GM20431 (cell line): ENCODE data around the gene KRT81.
"Not testable (repeated sequence)": the region's sequence is repeated elsewhere in the genome, so short reads cannot be mapped to it uniquely, and the experiment has no call there.

ENCODE experiments used
- in situ Hi-C: fragments of 300-500 bp; cut with MseI, MboI; formaldehyde crosslinking; loops from one replicate; pipeline ENCODE4 v1.15.0; 2020; ENCODE audit warnings: low sequenced_read_pairs; ENCODE audit not compliant: unreplicated experiment

Gene KRT81

GRCh38 chr12:52278575-52279421 lies 12.5 kb downstream of the KRT81 start:
- in situ Hi-C loops: no loop called here

- in situ Hi-C loops: no loop called here
These were observed 13.7 kb downstream of the KRT81 start for GRCh38 chr12:52277486-52278245.

- in situ Hi-C loops: no loop called here
These were observed 15.6 kb downstream of the KRT81 start for GRCh38 chr12:52275686-52276085.

DNA sequence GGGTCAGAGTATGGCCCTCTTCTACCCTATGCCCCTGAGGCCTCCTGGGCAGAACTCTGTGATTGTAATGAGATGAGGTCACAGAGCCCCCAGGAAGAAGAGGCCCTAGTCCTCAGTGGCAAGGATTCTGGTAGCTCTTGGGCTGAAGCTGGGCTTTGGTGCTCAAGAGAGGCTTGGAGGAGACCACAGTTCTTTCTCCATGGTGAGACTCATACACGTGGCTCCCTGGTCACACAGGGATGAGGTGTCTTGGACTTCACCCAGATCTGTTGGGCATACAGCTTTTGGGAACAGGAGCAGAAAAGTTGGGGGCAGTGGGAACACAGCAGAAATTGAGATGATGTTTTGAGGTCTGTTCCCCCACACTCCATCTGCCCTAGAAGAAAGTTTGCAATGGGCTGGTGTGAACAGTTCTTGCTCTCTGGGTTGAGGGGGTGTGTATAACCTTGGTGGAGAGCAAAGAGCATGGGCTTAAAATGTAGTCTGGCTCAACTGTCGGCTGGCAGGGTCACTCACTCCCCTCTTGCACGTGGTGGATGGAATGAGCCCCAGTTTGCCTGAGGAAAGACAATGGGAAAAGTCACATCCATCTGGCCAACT lies 16.7 kb downstream of the KRT81 start, which contains the start of gene KRT86:
TSS of gene KRT86 (plus strand) at position 125 of the 600 bp plus-strand sequence. CDS start 27,272 bp downstream, outside the sequence.
- in situ Hi-C loops: no loop called here

DNA sequence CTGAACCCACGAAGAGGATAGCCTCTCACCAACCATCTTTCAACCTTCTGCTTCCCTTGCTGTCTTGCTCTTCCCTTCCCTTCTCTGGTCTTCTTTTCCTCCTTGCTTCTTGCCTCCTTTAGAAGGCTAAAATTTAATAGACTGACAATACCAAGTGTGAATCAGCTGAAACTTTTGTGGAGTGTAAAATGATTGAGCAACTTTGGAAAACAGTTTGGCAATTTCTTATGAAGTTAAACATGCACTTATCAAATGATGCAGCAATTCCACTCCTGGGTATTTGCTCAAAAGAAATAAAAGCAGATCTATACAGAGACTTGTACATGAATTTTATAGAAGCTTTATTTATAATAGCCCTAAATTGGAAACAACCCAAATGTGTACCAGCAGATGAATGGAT lies 20.2 kb downstream of the KRT81 start:
- in situ Hi-C loops: no loop called here

GRCh38 chr12:52270541-52271070 lies 20.7 kb downstream of the KRT81 start:
- in situ Hi-C loops: no loop called here

DNA sequence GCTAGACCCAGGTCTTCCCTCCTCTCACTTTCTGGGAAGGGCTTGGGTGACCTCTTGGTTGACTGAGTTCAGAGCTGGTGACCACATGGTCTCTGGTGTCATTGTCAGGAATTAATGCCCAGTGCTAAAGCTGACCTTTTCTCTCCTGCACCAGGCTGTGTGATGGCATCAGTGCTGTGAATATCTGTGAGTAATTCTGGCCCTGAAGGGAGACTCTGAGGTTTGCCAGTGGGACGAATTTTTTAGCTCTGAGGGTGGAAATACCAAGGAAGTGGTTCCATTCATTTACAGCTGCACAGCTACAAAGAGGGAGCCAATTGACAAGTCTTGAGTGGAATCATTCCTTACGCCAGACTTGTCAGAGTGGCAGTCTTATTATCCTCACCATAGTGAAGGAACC lies 23.1 kb downstream of the KRT81 start:
- in situ Hi-C loops: no loop called here

- in situ Hi-C loops: no loop called here
These were observed 23.6 kb downstream of the KRT81 start for GRCh38 chr12:52267699-52268098.

DNA sequence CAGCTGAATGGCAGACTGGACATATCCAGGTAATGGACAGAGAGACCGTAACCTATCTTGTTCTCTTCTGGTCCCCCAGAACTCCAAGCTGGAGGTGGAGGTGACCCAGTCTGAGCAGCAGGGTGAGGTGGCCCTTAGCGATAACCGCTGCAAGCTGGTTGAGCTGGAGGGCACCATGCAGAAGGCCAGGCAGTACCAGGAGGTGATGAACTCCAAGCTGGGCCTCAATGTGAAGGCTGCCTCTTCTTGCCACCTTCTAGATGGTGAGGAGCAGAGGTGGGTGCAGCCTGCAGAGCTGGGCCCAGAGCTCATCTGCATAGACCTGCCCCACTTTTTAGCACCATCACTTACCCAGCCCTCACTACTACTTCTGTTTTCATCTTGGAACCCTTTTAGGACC lies 24.1 kb downstream of the KRT81 start:
- in situ Hi-C loops: no loop called here

- in situ Hi-C loops: no loop called here
These were observed 24.8 kb downstream of the KRT81 start for GRCh38 chr12:52266514-52266913.

DNA sequence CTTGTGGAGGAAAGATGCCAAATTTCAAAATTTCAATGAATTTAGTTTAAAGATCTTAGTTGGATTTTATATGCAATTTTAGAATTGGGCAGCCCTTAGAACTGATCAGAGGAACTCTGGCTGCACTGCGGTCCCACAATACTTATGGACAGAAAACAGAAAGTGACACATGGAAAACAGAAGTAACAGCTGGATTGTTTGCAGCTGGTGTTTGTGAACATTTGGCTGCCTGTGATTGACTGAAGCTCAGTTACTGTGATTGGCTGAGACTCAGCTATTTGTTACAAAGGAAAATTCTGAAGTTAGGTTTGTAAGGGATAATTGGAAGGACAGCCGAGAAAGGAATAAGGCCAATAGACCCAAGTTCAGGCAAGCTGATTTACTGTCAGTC lies 26.9 kb downstream of the KRT81 start:
- in situ Hi-C loops: no loop called here

DNA sequence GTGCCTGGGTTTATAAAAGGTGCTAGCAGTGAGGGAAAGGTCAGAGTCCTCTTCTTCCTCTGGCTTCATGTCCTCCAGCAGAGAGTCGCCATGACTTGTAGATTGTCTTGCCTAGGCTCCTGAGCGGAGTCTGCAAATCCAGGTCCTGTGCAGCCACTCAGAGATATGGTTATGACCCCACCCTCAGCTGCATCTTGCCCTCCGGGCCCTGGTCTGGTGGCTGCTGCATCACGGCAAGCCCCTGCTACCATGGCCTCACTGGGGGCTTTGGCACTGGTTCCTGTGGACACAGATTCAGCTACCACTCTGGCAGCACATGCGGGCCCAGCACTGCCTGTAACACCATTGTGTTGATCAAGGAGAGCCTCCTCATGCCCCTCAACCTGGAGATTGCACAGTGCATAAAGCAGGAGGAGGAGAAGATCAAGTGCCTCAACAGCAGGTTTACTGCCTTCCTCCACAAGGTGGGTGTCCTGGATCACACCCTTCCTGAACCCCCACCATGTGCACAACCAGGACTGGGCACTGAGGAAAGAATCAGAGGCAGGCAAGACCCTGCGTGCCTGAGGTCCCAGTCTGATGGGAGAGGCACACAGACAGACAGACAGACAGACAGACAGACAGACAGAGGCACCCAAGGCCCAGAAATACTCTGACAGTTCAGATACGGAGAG lies 27.4 kb downstream of the KRT81 start:
- in situ Hi-C loops: no loop called here

- in situ Hi-C loops: no loop called here
These were observed 29.0 kb downstream of the KRT81 start for GRCh38 chr12:52262286-52262685.

GRCh38 chr12:52261208-52261484 lies 30.2 kb downstream of the KRT81 start:
- in situ Hi-C loops: no loop called here

DNA sequence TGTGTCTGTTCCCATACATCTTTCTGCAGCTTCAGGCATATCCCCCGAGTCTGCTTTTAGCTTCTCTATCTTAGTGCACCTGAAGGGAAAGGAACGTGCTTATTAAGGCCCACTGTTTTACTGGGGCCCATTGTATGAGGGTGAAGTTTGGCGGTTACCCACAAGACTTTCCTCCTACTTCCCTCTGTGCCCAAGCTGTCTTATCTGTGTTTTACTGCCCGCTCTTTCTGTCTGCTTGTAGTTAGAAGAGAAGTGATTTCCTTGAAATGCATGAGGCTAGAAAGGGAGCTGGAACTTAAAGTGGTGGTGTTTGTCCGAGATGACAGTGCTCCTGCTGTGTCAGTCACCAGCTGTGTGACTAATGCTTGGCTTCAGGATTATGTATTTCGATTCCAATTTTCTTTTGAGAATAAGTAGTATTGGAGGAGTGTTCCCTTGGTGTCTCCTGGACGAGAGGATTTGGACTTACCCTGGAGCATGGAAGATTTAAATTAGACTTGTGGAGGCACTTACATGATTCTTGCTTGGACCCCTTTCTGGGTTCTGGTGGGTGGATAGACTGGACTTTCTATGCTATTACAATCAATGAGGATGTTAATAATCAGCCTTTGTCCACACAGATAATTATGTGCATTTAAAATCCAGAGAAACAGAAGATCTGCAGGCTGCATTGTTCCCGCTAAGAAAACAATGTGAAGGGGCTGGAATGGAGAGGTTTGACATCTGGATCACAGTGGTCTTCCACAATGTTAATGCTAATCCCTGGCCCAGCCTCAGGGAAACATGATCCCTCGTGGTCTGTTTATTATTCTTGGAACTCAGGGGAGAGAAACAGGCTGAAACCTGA lies 30.8 kb downstream of the KRT81 start:
- in situ Hi-C loops: no loop called here

DNA sequence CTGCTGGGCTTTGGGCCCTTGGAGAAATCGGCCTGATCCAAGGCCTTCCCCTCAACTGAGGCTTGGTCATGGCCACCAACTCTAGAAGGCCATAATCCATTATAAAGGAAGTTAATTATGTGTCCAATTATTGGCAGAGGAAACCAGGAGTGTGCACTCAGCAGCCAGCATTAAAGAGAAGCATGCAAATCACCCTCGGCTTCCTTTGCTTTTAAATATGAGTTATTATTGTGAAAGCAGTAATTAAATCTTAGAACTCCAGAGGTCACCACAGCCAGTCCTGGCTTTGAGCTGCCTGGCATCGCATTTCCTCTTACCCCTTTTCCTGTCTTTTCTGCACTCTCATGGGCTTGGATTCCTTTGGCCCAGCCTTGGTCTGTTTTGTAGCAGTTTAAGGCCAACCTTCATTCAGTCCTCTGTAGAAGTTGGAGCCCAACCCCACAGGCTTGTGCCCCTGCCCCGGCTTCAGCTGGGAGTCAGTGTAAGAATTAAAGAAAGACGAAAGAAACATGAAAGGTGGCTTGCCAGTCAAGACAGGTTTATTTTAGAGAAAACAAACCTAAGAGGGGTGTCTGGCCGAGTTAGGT lies 31.6 kb downstream of the KRT81 start:
- in situ Hi-C loops: no loop called here

DNA sequence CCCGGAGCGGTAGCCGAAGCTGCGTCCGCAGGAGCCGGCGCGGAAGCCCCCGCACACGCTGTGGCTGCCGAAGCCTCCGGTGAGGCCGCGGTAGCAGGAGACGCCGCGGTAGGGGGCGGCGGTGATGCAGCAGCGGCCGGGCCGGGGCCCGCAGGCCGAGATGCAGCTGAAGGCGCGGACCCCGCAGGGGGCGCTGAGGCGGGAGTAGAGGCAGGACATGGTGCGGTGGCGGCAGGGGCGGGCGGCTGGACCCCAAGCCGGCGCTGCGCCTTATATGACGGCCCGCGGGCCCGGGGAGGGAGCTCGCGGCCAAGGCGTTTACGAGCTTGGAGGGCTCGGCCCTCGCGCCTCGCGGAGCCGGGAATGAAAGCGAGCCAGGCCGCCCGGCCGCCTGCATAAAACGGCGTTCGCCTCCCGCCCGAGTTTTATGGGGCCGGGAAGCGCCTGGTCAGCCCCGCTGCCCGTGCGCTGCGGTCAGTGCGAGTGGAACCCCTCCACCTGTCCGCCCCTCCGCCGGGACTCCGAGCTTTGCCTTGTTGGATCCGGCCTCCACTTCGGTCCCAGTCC lies 32.9 kb downstream of the KRT81 start:
- in situ Hi-C loops: no loop called here

DNA sequence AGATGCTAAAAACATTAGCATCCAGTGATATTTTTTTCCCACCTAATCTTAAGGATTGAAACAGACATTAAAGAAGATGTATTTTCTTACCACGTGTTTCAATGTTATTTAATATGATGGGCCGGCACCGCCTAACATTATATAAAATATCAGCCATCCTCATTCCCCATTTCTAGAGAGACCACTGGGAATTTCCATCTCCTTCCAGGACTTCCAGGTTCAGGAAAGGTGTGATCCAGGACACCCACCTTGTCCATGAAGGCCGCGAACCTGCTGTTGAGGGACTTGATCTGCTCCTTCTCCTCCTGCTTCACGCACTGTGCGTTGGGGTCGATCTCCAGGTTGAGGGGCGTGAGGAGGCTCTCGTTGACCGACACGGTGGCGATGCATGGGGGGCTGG lies 33.4 kb downstream of the KRT81 start:
- in situ Hi-C loops: not testable (repeated sequence)

DNA sequence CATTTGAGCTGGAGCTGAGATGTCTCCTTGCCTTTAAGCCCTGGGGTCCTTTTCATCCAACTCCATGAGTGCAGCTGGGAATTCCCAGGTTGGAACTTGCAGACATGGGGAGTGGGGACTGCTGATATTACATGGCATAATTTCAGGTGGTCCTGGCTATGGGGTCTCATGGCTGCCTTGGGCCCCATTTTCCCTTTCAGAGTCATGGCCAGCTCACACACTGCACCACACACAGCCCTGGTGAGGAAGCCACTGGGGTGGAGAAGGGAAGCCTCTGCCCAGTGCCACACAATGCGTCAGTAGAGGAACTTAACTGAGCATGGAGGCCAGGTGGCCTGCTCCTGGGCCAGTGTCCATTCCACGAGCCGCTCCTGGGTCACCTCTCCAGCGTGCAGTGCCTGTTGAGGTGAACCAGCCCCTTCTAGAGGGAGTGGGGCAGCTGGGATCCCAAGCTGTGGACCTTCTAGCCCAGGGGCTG lies 34.2 kb downstream of the KRT81 start:
- in situ Hi-C loops: no loop called here
